A549 treated with CpdA at 1 μM for 4 hours (cell line): Measurements from ENCODE around the gene ABCC9. TPM values are rescaled to one million over a fixed set of nuclear protein-coding genes. Genes with fewer than 3 reads are reported as not detected.

Experiments used
- total RNA-seq: library from RNA; stranded (reverse); fragments of 200-300 nt; extraction: Qiagen RNA extraction; gene quantifications from 5 replicates; pipeline ENCODE4 v1.2.3, GENCODE V29; 2022; ENCODE audit warnings: low read depth

Gene ABCC9
- total RNA-seq = 0.01 TPM in 1 of 5 replicates, not detected in the others

DNA sequence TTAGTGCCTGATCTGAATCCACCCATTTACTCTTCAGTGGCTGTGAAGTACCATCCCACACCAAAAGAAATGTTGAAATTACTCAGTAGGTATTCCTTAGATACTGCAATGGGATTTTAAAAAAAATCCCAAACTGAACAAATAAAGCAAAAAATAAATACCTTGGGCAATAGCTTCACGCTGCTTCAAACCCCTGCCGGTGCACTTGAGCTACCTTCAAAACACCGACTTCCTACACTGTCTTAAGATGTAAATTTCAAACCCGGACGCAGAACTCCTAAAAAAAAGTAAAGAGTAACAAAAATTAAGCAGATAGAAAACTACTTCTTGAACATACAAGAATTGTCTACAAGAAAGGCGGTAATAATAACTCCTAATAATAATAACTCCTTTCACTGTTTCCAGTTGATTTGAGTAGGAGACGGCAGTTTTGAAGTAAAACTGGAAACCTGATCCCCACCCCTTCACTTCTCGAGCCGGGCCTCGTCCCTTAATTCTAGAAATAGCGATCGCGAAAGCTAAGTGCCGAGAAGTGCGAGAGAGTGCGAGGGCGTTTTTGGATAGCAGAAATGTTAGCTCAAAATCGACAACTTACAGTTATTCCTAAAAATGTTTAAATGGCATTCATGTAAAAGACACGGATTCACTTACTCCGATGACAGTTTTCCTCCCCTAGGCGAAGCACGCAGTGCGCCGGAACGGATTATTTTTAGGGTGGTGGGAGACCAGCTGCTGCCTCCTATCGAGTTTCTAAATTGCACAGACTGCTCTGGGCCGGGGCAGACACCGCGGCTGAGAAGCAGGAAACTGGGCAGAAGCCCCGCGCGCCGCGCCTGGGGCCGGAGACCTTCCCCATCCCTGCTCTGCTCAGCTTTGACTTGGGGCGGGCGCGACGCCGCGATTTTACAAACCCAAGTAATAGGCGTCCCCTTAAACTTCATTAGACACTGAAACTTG, at the start of gene ABCC9:
Gene ABCC9 (minus strand): TSS at position 878 of the 957 bp plus-strand sequence. CDS start 4,752 bp downstream, outside the sequence.

DNA sequence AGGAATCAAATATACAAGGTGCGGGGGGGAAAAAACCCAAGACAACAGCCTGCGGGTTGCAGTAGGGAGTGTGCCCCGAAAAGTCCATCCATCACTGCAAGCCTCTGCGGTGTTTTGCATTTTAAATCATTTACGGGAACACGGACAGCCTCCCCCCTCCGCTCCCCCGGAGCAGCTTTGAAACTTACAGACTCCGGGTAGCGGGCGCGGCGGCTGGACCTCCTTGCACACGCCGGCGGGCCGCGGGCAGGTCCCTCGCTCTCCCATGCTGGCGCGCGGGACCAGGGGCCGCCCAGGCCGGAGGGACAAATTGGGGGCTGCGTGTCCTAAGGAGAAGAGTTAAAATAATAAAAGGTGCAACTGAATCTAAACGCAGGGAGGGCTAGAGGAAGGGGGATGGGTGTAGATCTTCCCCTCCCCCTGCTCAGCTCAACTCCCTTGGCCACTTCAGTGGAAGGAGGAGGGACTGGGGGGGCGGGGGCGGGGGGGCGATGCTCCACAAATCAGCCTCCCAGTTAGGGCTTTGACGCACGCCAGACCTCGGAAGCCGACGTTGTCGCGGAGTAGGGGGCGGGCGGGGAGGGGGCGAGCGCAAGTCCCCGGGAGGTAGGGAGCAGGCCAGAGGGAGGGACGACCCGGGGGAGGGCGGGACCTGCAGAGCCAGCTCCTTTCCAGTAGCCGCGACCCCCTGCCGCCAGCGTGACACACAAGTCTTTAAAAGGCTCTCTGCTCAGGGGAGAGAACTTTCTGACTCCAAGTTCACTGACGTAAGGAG, 166.7 kb downstream of the ABCC9 start, which contains the start of gene KCNJ8:
Gene KCNJ8 (minus strand): TSS at position 349 of the 775 bp plus-strand sequence. CDS start 1,090 bp downstream, outside the sequence.

Other genes with a start within 250 kb of the ABCC9 start
- 0.22 to 0.70 TPM (median 0.41 TPM) in 5 replicates for gene KCNJ8, start 166.7 kb downstream of the ABCC9 start, total RNA-seq
- gene CMAS, start 104.8 kb upstream of the ABCC9 start, total RNA-seq = 44.2 to 49.7 TPM (median 46.6 TPM) in 5 replicates